ENCODE data around the gene WIPF3. TPM values are rescaled to one million over a fixed set of nuclear protein-coding genes. Genes with fewer than 3 reads are reported as not detected.

WIPF3 gene
- total RNA-seq, 1 donor from 2014 or later = 0.65 TPM

- no peak for DNase-seq (ENCODE audit: low spot score)
- no peak overlapping the region for H3K4me3 Mint-ChIP-seq (ENCODE audit: unreplicated experiment)
- TF ChIP-seq CTCF (IDR thresholded peaks at IDR 0.05) = no peak
Measured at GRCh38 chr7:29895559-29895958, 89.3 kb downstream of the WIPF3 start.

GRCh38 chr7:29896685-29897411, 90.5 kb downstream of the WIPF3 start:
- H3K4me3 Mint-ChIP-seq (ENCODE audit: unreplicated experiment) = no peak overlapping the region
- TF ChIP-seq CTCF (IDR thresholded peaks at IDR 0.05) = no peak
- peaks cover 3% of the 10 kb centered on the region for H3K36me3 Mint-ChIP-seq (ENCODE audit: low read depth)
- no peaks in the 10 kb centered on the region for H3K4me1 Mint-ChIP-seq (ENCODE audit: low read depth)
- DNase-seq (ENCODE audit: low spot score) = no peak
- no peak overlapping the region for H3K27ac Mint-ChIP-seq (ENCODE audit: unreplicated experiment)
- H3K9me3 Mint-ChIP-seq (ENCODE audit: low read depth) = peaks cover 16% of the 10 kb centered on the region
- H3K27me3 Mint-ChIP-seq (ENCODE audit: low read depth) = no peaks in the 10 kb centered on the region

More at GRCh38 chr7:29895559-29895958, 89.3 kb downstream of the WIPF3 start:
- peaks cover 3% of the 10 kb centered on the region for H3K36me3 Mint-ChIP-seq (ENCODE audit: low read depth)
- H3K4me1 Mint-ChIP-seq (ENCODE audit: low read depth) = no peaks in the 10 kb centered on the region
- H3K27ac Mint-ChIP-seq (ENCODE audit: unreplicated experiment) = no peak overlapping the region
- H3K9me3 Mint-ChIP-seq (ENCODE audit: low read depth) = peaks cover 16% of the 10 kb centered on the region
- H3K27me3 Mint-ChIP-seq (ENCODE audit: low read depth) = no peaks in the 10 kb centered on the region

- no peaks in the 10 kb centered on the region for H3K27me3 Mint-ChIP-seq (ENCODE audit: low read depth)
- H3K27ac Mint-ChIP-seq (ENCODE audit: unreplicated experiment) = no peak overlapping the region
- no peak overlapping the region for H3K4me3 Mint-ChIP-seq (ENCODE audit: unreplicated experiment)
- H3K36me3 Mint-ChIP-seq (ENCODE audit: low read depth) = peaks cover 3% of the 10 kb centered on the region
- no peaks in the 10 kb centered on the region for H3K4me1 Mint-ChIP-seq (ENCODE audit: low read depth)
- peaks cover 16% of the 10 kb centered on the region for H3K9me3 Mint-ChIP-seq (ENCODE audit: low read depth)
- DNase-seq (ENCODE audit: low spot score) = no peak
- TF ChIP-seq CTCF (IDR thresholded peaks at IDR 0.05) = no peak
Measured at GRCh38 chr7:29898301-29898700, 92.0 kb downstream of the WIPF3 start.

- H3K9me3 Mint-ChIP-seq (ENCODE audit: low read depth) = peaks cover 22% of the 10 kb centered on the region
- no peaks in the 10 kb centered on the region for H3K27me3 Mint-ChIP-seq (ENCODE audit: low read depth)
- no peak overlapping the region for H3K27ac Mint-ChIP-seq (ENCODE audit: unreplicated experiment)
- no peak for DNase-seq (ENCODE audit: low spot score)
- no peaks in the 10 kb centered on the region for H3K4me1 Mint-ChIP-seq (ENCODE audit: low read depth)
- H3K36me3 Mint-ChIP-seq (ENCODE audit: low read depth) = peaks cover 8% of the 10 kb centered on the region
- TF ChIP-seq CTCF (IDR thresholded peaks at IDR 0.05) = no peak
- no peak overlapping the region for H3K4me3 Mint-ChIP-seq (ENCODE audit: unreplicated experiment)
Measured at GRCh38 chr7:29900745-29901144, 94.4 kb downstream of the WIPF3 start.

- Mint-ChIP-seq H3K4me1 (ENCODE audit: low read depth) (no peaks in the 10 kb centered on the region), H3K27me3 (ENCODE audit: low read depth) (no peaks in the 10 kb centered on the region), H3K27ac (ENCODE audit: unreplicated experiment) (no peak overlapping the region), H3K9me3 (ENCODE audit: low read depth) (peaks cover 30% of the 10 kb centered on the region), H3K36me3 (ENCODE audit: low read depth) (peaks cover 23% of the 10 kb centered on the region), H3K4me3 (ENCODE audit: unreplicated experiment) (no peak overlapping the region)
- TF ChIP-seq CTCF (IDR thresholded peaks at IDR 0.05) = no peak
- DNase-seq (ENCODE audit: low spot score) = no peak
Measured at GRCh38 chr7:29906200-29907022, 100.1 kb downstream of the WIPF3 start.
